ENCODE results near the gene OPCML.

- TF ChIP-seq CTCF (IDR thresholded peaks at IDR 0.05) (no peak), ZFX (IDR thresholded peaks at IDR 0.05; ENCODE audit: borderline replicate concordance) (no peak)
Measured at GRCh38 chr11:132994966-132995365, 537.3 kb downstream of the OPCML start.
